ENCODE data around the gene ANKMY2.
"Not testable (repeated sequence)": the region's sequence is repeated elsewhere in the genome, so short reads cannot be mapped to it uniquely, and the experiment has no call there.

Gene ANKMY2
- 11.9 to 29.7 (median 19.3) reads per million in 9 experiments for total RNA-seq

DNA sequence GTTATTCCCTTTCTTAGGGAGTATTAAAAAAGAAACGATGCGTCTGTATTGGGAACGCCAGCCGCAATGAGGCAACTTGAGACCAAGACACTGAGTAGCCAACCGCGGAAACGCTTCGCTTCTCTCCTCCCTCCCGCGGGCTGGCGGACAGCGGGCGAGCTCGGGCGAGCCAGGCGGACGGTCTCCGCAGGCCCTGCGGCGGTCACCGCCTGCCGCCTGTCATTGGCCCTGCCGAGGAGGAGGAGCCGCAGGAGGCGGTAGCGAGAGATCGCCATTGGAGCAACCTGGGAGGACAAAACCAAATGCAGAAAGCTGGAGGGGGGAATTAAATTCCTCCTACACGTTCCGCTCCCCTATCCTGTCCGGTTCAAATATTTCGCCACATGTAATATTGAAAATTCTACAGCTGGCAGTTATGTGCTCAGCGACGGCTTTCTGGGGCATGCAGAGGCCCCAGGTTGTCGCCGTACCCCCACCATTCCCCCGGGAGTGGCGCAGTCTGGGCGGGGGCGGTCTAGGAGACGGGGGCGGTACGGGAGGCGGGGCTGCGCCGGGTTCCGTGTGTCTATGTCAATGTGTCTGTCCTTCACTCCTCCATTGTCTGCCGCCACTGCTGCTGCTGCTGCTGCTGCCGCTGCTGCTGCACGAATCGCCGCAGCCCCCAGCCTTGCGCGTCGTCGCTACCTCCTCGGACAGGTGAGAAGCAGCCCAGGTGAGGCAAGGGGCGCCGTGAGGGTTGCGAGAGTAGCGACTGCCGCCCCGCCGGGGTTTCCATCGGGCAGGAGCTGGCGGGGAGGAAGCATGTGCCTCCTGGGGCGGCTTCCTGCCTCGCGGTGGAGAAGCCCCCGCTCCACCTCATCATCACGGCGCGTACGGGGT is at the start of gene ANKMY2, which contains the start of gene BZW2:
TSS of gene ANKMY2 (minus strand) at position 162 of the 879 bp plus-strand sequence. CDS start 181 bp downstream, outside the sequence.
TSS of gene BZW2 (plus strand) at position 589 of the 879 bp plus-strand sequence. CDS start 19,263 bp downstream, outside the sequence.
- DNase-seq = peak; percentile 89 to 91 (median 90)
- ATAC-seq (replicated peaks) = peak; percentile 85
- peak within 1 kb of the TSS; percentile 93 to 95 for H3K27ac Mint-ChIP-seq
- H3K4me3 Mint-ChIP-seq = peak within 1 kb of the TSS; percentile 93 to 99
- no peaks in the 10 kb centered on the region for H3K27me3 Mint-ChIP-seq
- peaks cover 19% of the 10 kb centered on the region for H3K36me3 Mint-ChIP-seq (ENCODE audit: insufficient read depth)
- H3K4me1 Mint-ChIP-seq (ENCODE audit: low read depth in 2 of 2) = peaks cover 42 to 55% of the 10 kb centered on the region in 2 donors
- H3K9me3 Mint-ChIP-seq = no peaks in the 10 kb centered on the region

DNA sequence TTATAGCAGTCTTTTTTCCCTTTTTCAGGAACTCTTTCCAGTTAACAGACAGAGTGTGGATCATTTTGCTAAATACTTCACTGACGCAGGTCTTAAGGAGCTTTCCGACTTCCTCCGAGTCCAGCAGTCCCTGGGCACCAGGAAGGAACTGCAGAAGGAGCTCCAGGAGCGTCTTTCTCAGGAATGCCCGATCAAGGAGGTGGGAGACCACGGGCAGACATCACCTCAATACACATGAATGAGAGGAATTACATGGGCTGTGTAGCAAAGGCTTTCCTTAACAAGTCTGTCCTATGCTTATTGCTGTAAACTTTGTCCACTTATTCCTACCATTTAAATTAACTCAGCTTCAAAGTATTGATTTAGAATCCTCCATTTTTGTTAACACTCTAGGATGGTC is 49.3 kb upstream of the ANKMY2 start:
- peaks cover 56% of the 10 kb centered on the region for H3K36me3 Mint-ChIP-seq (ENCODE audit: insufficient read depth)
- no peaks in the 10 kb centered on the region for H3K27me3 Mint-ChIP-seq
- H3K27ac Mint-ChIP-seq = peak overlapping the region in 1 of 2 donors; percentile 29
- DNase-seq = no peak
- H3K4me3 Mint-ChIP-seq = no peak overlapping the region
- no peaks in the 10 kb centered on the region for H3K9me3 Mint-ChIP-seq
- ATAC-seq (replicated peaks) = no peak
- H3K4me1 Mint-ChIP-seq (ENCODE audit: low read depth in 2 of 2) = no peaks in the 10 kb centered on the region

DNA sequence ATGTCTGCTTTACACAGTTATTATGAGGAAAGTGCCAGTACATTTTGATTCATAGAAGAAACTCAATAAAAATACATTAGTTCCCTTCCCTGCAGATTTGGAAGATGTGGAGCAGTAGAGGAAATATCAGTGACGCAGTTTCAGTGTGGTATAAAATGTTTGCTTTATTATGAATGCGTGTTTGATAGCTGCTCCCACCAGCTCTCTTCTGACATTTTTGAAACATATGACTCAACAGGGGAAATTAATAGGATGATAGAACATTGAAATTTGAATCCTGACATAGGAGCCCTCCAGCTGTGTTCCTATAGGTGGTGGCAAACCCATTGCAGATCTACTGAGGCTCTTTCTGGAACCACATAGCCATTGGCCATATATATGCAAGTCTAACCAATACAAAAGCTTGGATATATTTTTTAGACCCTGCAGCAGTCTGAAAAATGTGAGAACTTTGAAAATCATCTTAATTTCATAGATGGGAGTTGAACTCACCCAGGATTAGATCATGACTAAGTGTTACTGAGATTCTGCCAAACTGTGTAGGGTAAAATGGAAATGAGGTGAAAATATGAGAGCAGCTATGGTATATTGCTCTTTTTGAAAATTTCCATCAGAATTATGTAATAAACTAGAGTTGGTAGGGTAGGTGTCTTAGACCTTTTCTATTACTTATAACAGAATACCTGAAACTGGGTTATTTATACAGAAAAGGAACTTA is 48.2 kb upstream of the ANKMY2 start:
- Mint-ChIP-seq H3K4me1 (ENCODE audit: low read depth in 2 of 2) (no peaks in the 10 kb centered on the region), H3K4me3 (no peak overlapping the region), H3K9me3 (no peaks in the 10 kb centered on the region), H3K27ac (peak overlapping the region in 1 of 2 donors; percentile 29), H3K36me3 (ENCODE audit: insufficient read depth) (peaks cover 52% of the 10 kb centered on the region), H3K27me3 (no peaks in the 10 kb centered on the region)
- DNase-seq = no peak
- ATAC-seq (replicated peaks) = no peak

DNA sequence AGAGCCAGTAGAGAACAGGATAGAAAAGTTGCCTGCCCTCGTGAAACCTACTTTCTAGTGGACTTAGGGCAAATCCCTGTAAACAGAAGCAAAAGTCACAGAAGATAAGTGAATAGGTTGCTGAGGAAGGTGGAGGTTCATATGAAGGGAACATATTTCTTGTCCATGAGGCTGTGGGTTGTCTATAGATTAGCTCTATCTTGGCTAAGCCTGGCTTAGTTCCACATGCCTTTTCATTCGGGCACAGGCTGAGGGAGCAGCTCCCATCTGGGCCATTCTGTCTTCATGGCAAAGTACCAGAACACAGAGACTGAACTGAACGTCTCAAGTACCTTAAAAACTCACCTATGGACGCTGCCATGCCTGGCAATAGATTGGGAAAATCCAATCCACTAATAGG is 45.7 kb upstream of the ANKMY2 start:
- Mint-ChIP-seq H3K27me3 (no peaks in the 10 kb centered on the region), H3K4me1 (ENCODE audit: low read depth in 2 of 2) (no peaks in the 10 kb centered on the region), H3K27ac (no peak overlapping the region), H3K36me3 (ENCODE audit: insufficient read depth) (peaks cover 37% of the 10 kb centered on the region), H3K4me3 (no peak overlapping the region), H3K9me3 (no peaks in the 10 kb centered on the region)
- DNase-seq = no peak
- ATAC-seq (replicated peaks) = no peak

DNA sequence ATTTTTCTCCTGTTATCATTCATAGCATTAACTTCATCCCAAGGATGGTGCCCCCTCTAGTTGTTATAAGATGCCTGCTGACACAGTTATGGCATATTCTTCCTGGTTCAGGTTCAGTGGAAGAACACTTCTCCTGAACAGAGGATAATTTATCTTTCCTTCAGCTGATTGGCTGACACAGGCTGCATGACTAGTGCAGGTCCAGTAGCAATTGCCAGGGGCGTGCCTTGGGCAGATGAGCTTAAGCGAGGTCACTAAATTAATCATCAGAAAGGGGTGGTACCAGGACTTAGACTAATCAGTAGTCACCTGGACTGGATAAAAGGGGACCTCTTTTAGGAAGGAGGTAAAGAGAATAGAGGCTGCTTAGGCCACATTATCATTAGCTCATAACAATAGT is 42.7 kb upstream of the ANKMY2 start:
- H3K9me3 Mint-ChIP-seq = no peaks in the 10 kb centered on the region
- DNase-seq (no peak), ATAC-seq (replicated peaks) (no peak)
- no peak overlapping the region for H3K27ac Mint-ChIP-seq
- peaks cover 41% of the 10 kb centered on the region for H3K36me3 Mint-ChIP-seq (ENCODE audit: insufficient read depth)
- H3K4me3 Mint-ChIP-seq = no peak overlapping the region
- peaks cover 0 to 9% of the 10 kb centered on the region in 2 donors for H3K4me1 Mint-ChIP-seq (ENCODE audit: low read depth in 2 of 2)
- H3K27me3 Mint-ChIP-seq = no peaks in the 10 kb centered on the region

DNA sequence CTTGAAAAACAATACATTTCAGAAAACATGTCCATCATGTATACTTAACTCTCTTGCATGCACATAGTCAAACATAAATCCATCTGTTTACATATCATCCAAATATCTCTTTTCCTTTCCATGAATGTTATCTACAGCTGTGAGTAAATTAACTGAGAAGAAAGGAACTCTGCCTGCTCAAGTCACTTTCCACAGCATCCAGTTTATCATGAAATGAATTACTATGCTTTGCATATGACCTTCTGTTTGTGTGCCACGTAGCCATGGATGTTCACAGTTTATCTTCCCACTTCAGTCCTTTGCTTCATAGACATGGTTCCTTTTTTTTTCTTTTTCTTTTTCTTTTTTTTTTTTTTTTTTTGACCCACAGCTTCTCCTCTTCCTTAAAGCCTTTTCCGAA is 40.0 kb upstream of the ANKMY2 start:
- Mint-ChIP-seq H3K9me3 (no peaks in the 10 kb centered on the region), H3K4me3 (no peak overlapping the region), H3K36me3 (ENCODE audit: insufficient read depth) (peaks cover 57% of the 10 kb centered on the region), H3K27me3 (no peaks in the 10 kb centered on the region), H3K27ac (no peak overlapping the region), H3K4me1 (ENCODE audit: low read depth in 2 of 2) (peaks cover 0 to 9% of the 10 kb centered on the region in 2 donors)
- ATAC-seq (replicated peaks) = no peak
- DNase-seq = no peak

DNA sequence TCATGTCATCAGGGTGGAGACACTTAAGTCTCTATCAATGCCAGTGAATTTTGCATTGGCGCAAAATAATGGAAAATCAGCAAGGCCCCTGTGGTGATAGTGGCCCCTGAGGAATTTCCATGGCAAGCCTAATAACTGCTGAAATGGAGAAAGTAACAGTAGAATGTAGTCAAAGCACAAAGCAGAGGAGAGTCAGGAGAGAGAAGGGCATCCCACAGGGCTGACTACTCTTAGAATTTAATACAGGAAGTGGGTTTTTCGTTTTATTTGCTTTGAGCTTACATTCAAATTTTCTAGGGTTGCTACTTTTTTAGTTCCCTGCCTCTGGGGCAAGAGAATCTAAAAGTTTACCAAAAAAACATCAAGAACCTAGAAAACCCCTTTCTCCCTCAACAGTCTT is 39.4 kb upstream of the ANKMY2 start:
- no peak overlapping the region for H3K4me3 Mint-ChIP-seq
- H3K36me3 Mint-ChIP-seq (ENCODE audit: insufficient read depth) = peaks cover 57% of the 10 kb centered on the region
- H3K27me3 Mint-ChIP-seq = no peaks in the 10 kb centered on the region
- ATAC-seq (replicated peaks) = no peak
- no peak for DNase-seq
- peaks cover 0 to 9% of the 10 kb centered on the region in 2 donors for H3K4me1 Mint-ChIP-seq (ENCODE audit: low read depth in 2 of 2)
- H3K27ac Mint-ChIP-seq = no peak overlapping the region
- no peaks in the 10 kb centered on the region for H3K9me3 Mint-ChIP-seq

DNA sequence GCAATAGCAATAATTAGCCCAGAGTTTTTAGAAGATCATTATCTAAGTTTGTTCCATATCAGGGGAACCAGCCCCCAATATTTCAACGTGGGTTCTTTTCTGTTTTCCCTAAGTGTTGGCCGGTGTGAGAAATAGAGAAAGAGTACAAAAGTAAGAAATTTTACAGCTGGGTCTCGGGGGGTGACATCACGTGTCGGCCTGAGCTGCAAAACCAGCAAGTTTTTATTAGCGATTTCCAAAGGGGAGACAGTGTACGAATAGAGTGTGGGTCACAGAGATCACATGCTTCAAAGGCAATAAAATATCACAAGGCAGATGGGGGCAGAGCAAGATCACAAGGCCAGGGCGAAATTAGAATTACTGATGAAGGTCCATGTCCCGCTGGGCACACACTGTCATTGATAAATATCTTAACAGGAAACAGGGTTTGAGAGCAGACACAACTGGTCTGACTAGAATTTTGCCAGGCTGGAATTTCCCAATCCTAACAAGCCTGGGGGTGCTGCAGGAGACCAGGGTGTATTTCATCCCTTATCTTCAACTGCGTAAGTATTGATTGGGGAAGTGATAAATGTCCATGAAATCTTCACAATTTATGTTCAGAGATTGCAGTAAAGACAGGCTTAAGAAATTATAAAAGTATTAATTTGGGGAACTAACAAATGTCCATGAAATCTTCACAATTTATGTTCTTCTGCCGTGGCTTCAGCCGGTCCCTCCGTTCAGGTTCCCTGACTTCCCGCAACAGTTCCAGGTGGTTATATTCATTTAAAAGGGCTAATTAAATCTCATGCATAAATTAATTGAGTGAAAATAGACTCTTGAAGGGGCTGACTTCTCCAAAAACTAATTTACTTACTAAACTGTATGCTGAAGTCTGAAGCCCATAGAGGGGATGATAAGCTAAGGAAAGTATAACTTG is 33.4 kb upstream of the ANKMY2 start:
- H3K4me3 Mint-ChIP-seq; H3K9me3 Mint-ChIP-seq; H3K4me1 Mint-ChIP-seq (ENCODE audit: low read depth in 2 of 2); H3K27me3 Mint-ChIP-seq; DNase-seq; H3K27ac Mint-ChIP-seq; ATAC-seq (replicated peaks): not testable (repeated sequence)
- H3K36me3 Mint-ChIP-seq (ENCODE audit: insufficient read depth) = peaks cover 68% of the 10 kb centered on the region

DNA sequence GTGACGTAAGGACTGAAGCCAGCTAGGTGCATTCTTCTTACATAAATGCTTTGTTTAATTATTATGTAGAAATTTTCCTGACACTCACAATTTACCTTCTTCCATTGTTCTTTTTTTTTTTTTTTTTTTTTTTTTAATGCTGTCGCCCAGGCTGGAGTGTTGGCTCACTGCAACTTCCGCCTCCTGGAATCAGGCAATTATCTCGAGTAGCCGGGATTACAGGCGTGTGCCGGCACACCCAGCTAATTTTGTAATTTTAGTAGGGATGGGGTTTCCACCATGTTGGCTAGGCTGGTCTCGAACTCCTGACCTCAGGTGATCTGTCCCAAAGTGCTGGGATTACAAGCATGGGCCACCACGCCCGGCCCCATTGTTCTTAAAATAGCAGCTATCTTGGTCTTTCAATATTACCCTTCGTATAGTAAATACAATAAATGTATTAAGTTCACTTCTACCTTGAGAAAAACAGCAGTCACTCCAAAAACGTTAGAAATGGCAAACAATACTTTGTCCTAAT is 32.5 kb upstream of the ANKMY2 start:
- Mint-ChIP-seq H3K9me3 (no peaks in the 10 kb centered on the region), H3K4me1 (ENCODE audit: low read depth in 2 of 2) (no peaks in the 10 kb centered on the region), H3K27ac (no peak overlapping the region), H3K27me3 (no peaks in the 10 kb centered on the region), H3K4me3 (no peak overlapping the region), H3K36me3 (ENCODE audit: insufficient read depth) (peaks cover 65% of the 10 kb centered on the region)
- ATAC-seq (replicated peaks) (no peak), DNase-seq (no peak)

DNA sequence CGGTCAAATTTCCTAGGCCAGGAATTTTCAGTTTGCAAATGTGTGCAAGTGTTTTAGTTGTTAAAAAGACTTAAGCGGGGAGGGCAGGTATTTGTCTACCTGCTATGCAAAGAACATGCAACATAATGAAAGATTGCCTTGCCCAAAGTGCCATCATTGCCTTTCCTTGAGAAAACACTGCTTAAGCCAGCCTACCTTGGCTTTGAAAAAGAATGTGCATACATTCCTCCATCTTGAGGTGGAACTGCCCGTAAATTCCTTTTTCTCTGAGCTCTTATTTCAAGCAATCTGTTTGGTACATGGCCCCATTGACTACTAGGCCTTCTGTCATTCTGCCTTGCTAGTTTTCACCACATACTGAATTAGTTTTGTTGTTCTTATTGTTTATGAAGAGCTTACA is 29.7 kb upstream of the ANKMY2 start:
- Mint-ChIP-seq H3K27me3 (no peaks in the 10 kb centered on the region), H3K9me3 (no peaks in the 10 kb centered on the region), H3K4me1 (ENCODE audit: low read depth in 2 of 2) (peaks cover under 1 to 2% of the 10 kb centered on the region in 2 donors), H3K36me3 (ENCODE audit: insufficient read depth) (peaks cover 48% of the 10 kb centered on the region), H3K4me3 (no peak overlapping the region), H3K27ac (peak overlapping the region in 1 of 2 donors; percentile 68)
- DNase-seq (no peak), ATAC-seq (replicated peaks) (no peak)

DNA sequence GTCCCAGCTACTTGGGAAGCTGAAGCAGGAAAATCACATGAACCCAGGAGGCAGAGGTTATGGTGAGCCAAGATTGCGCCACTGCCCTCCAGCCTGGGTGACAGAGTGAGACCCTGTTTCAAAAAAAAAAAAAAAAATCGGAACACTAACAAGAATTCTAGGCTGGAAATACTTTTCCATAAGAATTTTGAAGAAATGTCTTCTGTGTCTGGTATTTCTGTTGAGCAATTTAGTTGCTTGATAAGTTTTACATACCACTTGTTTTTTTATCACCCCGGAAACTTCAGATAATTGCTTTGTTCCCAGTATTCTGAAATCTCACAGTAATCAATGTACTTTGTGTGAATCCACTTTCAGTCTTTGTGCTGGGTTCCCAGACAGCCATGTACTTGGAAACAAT is 26.3 kb upstream of the ANKMY2 start:
- ATAC-seq (replicated peaks) = no peak
- no peak for DNase-seq
- Mint-ChIP-seq H3K9me3 (no peaks in the 10 kb centered on the region), H3K36me3 (ENCODE audit: insufficient read depth) (peaks cover 39% of the 10 kb centered on the region), H3K4me3 (no peak overlapping the region), H3K27ac (no peak overlapping the region), H3K27me3 (no peaks in the 10 kb centered on the region), H3K4me1 (ENCODE audit: low read depth in 2 of 2) (peaks cover 2 to 4% of the 10 kb centered on the region in 2 donors)

DNA sequence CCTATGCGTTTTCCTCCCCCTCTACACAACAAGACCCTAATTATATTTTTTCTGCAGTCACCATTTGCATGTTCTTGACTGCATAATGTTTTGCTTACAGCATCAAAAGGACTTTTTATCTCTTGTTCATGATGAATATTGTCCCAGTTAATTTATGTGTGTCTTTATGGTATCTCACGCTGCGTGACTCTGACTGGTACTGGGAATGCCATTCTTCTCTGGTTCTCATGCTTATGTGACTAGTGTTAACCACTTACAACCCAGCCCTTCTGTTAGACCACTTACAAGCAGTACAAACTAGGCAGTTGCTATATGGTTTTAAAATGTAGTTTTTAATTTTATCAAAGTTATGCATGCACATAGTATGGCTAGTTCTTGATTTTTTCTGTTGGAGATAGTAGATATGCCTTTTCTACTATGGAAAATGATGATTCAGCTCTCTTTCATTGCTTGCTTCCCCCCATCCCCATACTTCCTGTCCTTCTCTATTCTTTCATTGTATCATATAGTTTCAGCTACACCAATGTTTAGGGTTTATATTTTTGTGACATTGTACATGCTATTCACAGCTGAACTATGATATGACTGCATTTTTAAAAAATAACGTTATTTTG is 25.3 kb upstream of the ANKMY2 start:
- H3K4me1 Mint-ChIP-seq (ENCODE audit: low read depth in 2 of 2) = peaks cover 2 to 4% of the 10 kb centered on the region in 2 donors
- peak overlapping the region in 1 of 2 donors; percentile 35 for H3K27ac Mint-ChIP-seq
- peaks cover 40% of the 10 kb centered on the region for H3K36me3 Mint-ChIP-seq (ENCODE audit: insufficient read depth)
- no peak for ATAC-seq (replicated peaks)
- no peak overlapping the region for H3K4me3 Mint-ChIP-seq
- no peaks in the 10 kb centered on the region for H3K9me3 Mint-ChIP-seq
- DNase-seq = no peak
- no peaks in the 10 kb centered on the region for H3K27me3 Mint-ChIP-seq
